ENCODE data around the gene SIPA1L3. TPM values are rescaled to one million over a fixed set of nuclear protein-coding genes. Genes with fewer than 3 reads are reported as not detected.

Gene SIPA1L3
- total and polyA plus RNA-seq, 2 experiments from 2014 or later = 13.7 to 23.3 TPM

GRCh38 chr19:37998801-37999308, 91.8 kb downstream of the SIPA1L3 start:
- Histone ChIP-seq H3K9me3 (ENCODE audit: low read depth) (no peaks in the 10 kb centered on the region), H2AFZ (no peak overlapping the region), H3K79me2 (peaks cover 57% of the 10 kb centered on the region), H4K20me1 (ENCODE audit: insufficient read depth, poor library complexity, severe bottlenecking) (no peaks in the 10 kb centered on the region), H3K4me2 (no peak overlapping the region), H3K9me2 (replicated peaks; ENCODE audit: insufficient read depth) (no peaks in the 10 kb centered on the region), H3K27me3 (no peaks in the 10 kb centered on the region), H3K4me3 (no peak overlapping the region), H3K4me1 (ENCODE audit: insufficient read depth) (peaks cover 6% of the 10 kb centered on the region), H3K27ac (peak overlapping the region; percentile 56), H3K36me3 (replicated peaks; ENCODE audit: insufficient read depth, low read depth) (no peaks in the 10 kb centered on the region)
- 100% methylated on average over 3 of the region's 3 CpGs for WGBS (ENCODE audit: low lambda C conversion rate, missing lambda C conversion rate)
- DNase-seq (ENCODE audit: low spot score) = no peak
- TF ChIP-seq CTCF (IDR thresholded peaks at IDR 0.05; ENCODE audit: poor library complexity) = no peak
- TF ChIP-seq EZH2 (IDR thresholded peaks at IDR 0.05; ENCODE audit: borderline replicate concordance) = no peak
- no peak for TF ChIP-seq EZH2phosphoT487 (IDR thresholded peaks at IDR 0.05; ENCODE audit: low read depth, severe bottlenecking, unreplicated experiment)

- H3K9me3 ChIP-seq (ENCODE audit: low read depth) = no peaks in the 10 kb centered on the region
- H3K9me2 ChIP-seq (replicated peaks; ENCODE audit: insufficient read depth) = no peaks in the 10 kb centered on the region
- H4K20me1 ChIP-seq (ENCODE audit: insufficient read depth, poor library complexity, severe bottlenecking) = no peaks in the 10 kb centered on the region
- H3K79me2 ChIP-seq = peaks cover 50% of the 10 kb centered on the region
- H3K27ac ChIP-seq = no peak overlapping the region
- TF ChIP-seq EZH2phosphoT487 (IDR thresholded peaks at IDR 0.05; ENCODE audit: low read depth, severe bottlenecking, unreplicated experiment) (no peak), EZH2 (IDR thresholded peaks at IDR 0.05; ENCODE audit: borderline replicate concordance) (no peak), CTCF (IDR thresholded peaks at IDR 0.05; ENCODE audit: poor library complexity) (no peak)
- DNase-seq (ENCODE audit: low spot score) = no peak
- no peaks in the 10 kb centered on the region for H3K36me3 ChIP-seq (replicated peaks; ENCODE audit: insufficient read depth, low read depth)
- no peak overlapping the region for H2AFZ ChIP-seq
- no peak overlapping the region for H3K4me3 ChIP-seq
- WGBS (ENCODE audit: low lambda C conversion rate, missing lambda C conversion rate) = 86% methylated on average over 20 of the region's 20 CpGs
- no peaks in the 10 kb centered on the region for H3K27me3 ChIP-seq
- H3K4me2 ChIP-seq = no peak overlapping the region
- peaks cover 11% of the 10 kb centered on the region for H3K4me1 ChIP-seq (ENCODE audit: insufficient read depth)
These were observed 92.6 kb downstream of the SIPA1L3 start for GRCh38 chr19:37999309-38000213.

- Histone ChIP-seq H3K9me2 (replicated peaks; ENCODE audit: insufficient read depth) (no peaks in the 10 kb centered on the region), H2AFZ (no peak overlapping the region), H3K4me2 (no peak overlapping the region), H3K27ac (no peak overlapping the region), H4K20me1 (ENCODE audit: insufficient read depth, poor library complexity, severe bottlenecking) (no peaks in the 10 kb centered on the region), H3K79me2 (peaks cover 37% of the 10 kb centered on the region), H3K4me1 (ENCODE audit: insufficient read depth) (peaks cover 19% of the 10 kb centered on the region), H3K4me3 (no peak overlapping the region), H3K9me3 (ENCODE audit: low read depth) (no peaks in the 10 kb centered on the region), H3K36me3 (replicated peaks; ENCODE audit: insufficient read depth, low read depth) (no peaks in the 10 kb centered on the region), H3K27me3 (no peaks in the 10 kb centered on the region)
- TF ChIP-seq CTCF (IDR thresholded peaks at IDR 0.05; ENCODE audit: poor library complexity) = no peak
- no peak for TF ChIP-seq EZH2phosphoT487 (IDR thresholded peaks at IDR 0.05; ENCODE audit: low read depth, severe bottlenecking, unreplicated experiment)
- TF ChIP-seq EZH2 (IDR thresholded peaks at IDR 0.05; ENCODE audit: borderline replicate concordance) = no peak
- DNase-seq (ENCODE audit: low spot score) = no peak
- 93% methylated on average over 5 of the region's 5 CpGs for WGBS (ENCODE audit: low lambda C conversion rate, missing lambda C conversion rate)
These were observed 94.3 kb downstream of the SIPA1L3 start for GRCh38 chr19:38001158-38001781.
